GM15510 (cell line): ENCODE results near the gene TET1.
A peak's percentile ranks its signal among the peaks of the same experiment; 100 is the strongest.

Source experiments
- POLR2A ChIP-seq: IDR thresholded peaks from 3 replicates; pipeline ENCODE4 v1.6.1; 2011; ENCODE audit warnings: borderline replicate concordance; ENCODE audit not compliant: insufficient read length; ENCODE audit errors: extremely low read depth

The TET1 gene

GRCh38 chr10:68600041-68600778 lies 40.1 kb downstream of the TET1 start:
- peak; percentile 34 for TF ChIP-seq POLR2A

DNA sequence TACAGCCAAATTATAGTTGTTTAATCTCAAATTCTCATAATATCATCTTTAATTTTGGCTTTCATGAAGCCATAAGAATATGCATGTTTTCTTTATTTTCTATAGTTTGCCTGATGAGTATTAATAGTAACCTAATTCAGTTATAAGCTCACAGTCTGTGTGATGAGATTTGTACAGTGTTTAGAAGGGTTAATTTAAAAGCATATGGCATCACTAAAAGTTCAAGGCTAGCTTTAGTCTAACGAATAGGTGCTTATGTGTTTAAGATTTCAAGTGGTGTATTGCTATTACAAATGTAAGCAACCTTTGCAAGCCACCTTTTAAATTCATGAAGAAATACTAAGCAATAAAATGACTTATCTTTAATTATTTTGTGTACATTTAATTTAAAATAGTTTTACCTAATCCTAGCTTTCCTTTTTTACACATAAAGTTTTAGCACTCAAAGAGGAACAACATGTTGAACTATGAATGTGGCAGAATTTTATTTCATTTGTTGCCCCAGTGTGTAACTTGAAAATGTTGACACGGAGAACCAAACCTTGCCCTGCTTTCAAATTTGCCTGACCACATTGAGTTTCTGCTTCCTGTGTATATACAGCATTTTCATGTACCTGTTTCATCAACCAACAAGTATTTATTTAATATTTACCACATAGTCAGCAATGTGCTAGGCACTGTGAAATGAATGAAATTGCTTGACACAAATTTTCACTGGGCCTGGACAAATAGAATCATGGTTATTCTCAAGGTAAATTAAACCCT lies 41.5 kb downstream of the TET1 start:
- no peak for TF ChIP-seq POLR2A

- TF ChIP-seq POLR2A, result no peak
Observed at GRCh38 chr10:68602434-68602833, 42.3 kb downstream of the TET1 start.

GRCh38 chr10:68603766-68604165 lies 43.6 kb downstream of the TET1 start:
- TF ChIP-seq POLR2A, result no peak

GRCh38 chr10:68604441-68604840 lies 44.3 kb downstream of the TET1 start:
- no peak for TF ChIP-seq POLR2A

- no peak for TF ChIP-seq POLR2A
Observed at GRCh38 chr10:68606918-68607317, 46.8 kb downstream of the TET1 start.

DNA sequence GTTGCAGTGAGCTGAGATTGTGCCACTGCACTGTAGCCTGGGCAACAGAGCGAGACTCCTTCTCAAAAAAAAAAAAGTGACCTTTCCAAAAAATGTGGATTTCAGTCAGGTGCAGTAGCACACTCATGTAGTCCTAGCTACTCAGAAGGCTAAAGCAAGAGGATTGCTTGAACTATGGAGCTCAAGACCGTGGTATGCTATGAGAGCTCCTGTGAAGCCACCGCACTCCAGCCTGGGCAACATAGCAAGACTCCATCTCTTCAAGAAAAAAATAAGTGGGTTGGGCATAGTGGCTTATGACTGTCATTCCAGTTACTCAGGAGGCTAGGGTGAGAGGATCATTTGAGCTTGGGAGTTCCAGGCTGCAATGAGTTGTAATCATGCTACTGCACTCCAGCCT lies 51.1 kb downstream of the TET1 start:
- no peak for TF ChIP-seq POLR2A

GRCh38 chr10:68618234-68618633 lies 58.1 kb downstream of the TET1 start:
- TF ChIP-seq POLR2A, result no peak

DNA sequence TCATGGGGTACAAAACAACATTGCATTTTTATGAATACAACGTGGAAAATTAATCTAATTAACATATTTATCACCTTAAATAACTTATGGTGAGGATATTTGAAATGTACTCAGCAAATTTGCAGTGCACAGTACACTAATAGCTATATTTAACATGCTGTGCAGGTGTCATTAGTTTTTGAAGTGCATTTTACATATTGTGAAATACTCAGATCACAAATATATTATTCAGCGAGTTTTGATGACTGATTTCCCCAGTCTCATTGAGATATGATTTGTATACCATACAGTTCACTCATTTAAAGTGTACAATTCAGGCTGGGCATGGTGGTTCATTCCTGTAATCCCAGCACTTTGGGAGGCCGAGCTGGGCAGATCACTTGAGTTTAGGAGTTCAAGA lies 59.5 kb downstream of the TET1 start:
- no peak for TF ChIP-seq POLR2A

DNA sequence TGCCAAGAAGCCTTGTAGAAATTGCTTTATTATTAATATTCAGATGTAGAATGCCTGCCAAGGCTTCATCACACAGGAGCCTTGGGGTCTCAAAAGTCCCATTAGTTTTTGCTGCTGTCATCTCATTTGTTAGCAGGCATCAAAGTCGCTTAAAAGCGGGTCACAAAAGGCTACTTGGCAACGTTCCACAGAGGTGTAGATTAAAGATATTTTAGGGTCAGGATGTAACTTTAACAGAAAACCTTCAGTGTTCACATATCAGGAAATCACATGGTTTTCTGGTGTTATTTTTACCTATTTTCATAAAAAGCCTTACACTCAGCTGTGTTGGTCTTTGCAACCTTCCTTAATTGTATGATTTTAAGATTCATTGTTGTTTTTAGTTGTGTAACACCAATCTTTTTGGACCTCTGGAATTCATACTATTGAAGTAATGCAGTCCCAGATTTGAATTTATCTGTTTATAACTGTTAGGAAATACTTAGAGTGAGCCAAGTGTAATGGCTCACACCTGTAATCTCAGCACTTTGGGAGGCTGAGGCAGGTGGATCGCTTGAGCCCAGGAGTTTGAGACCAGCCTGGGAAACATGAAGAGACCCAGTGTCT lies 65.3 kb downstream of the TET1 start:
- no peak for TF ChIP-seq POLR2A

GRCh38 chr10:68628576-68629127 lies 68.5 kb downstream of the TET1 start:
- TF ChIP-seq POLR2A, result no peak

DNA sequence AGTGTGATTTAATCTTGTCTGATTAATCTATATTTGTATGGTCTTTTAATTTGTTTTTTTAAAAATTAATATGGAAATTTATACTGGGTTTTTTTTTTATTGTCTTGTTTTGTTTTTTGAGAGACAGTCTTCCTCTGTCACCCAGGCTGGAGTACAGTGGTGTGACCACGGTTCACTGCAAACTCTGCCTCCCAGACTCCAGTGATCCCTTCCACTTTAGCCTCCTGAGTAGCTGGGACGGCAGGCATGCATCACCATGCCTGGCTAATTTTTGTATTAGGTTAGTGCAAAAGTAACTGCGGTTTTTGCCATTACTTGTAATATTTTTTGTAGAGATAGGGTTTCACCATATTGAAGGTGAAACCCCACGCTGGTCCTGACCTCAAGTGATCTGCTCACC lies 73.1 kb downstream of the TET1 start:
- TF ChIP-seq POLR2A, result no peak

- TF ChIP-seq POLR2A, result no peak
Observed at GRCh38 chr10:68633816-68634466, 73.8 kb downstream of the TET1 start.

GRCh38 chr10:68636335-68636734 lies 76.2 kb downstream of the TET1 start:
- no peak for TF ChIP-seq POLR2A
